ENCODE data around the gene ABCC1. TPM values are rescaled to one million over a fixed set of nuclear protein-coding genes. Genes with fewer than 3 reads are reported as not detected.

The ABCC1 gene
- total RNA-seq (29.7 TPM), polyA plus RNA-seq (ENCODE audit: insufficient read depth, low read depth, low replicate concordance) (4.6 TPM)
- long read RNA-seq, donor 1 = 0 reads
- long read RNA-seq, donor 2, full-length matches to known transcripts = 2 of 11 reads
- long read RNA-seq, donor 2, partial matches to known transcripts = 9 of 11 reads
- long read RNA-seq, donor 2, other reads (novel, unspliced or antisense) = 0 of 11 reads
- long read RNA-seq, donor 3, partial matches to known transcripts = 45 of 47 reads
- long read RNA-seq, donor 3, other reads (novel, unspliced or antisense) = 0 of 47 reads
- long read RNA-seq, donor 4, partial matches to known transcripts = 0 of 1 reads
- long read RNA-seq, donor 4, other reads (novel, unspliced or antisense) = 0 of 1 reads
- long read RNA-seq, donor 5 = 0 reads
- long read RNA-seq, donor 6 = 0 reads
- long read RNA-seq, donor 7, partial matches to known transcripts = 15 of 20 reads
- long read RNA-seq, donor 7, other reads (novel, unspliced or antisense) = 5 of 20 reads
- long read RNA-seq, donor 8 = 0 reads
- long read RNA-seq, donor 9, partial matches to known transcripts = 6 of 6 reads
- long read RNA-seq, donor 9, other reads (novel, unspliced or antisense) = 0 of 6 reads
- long read RNA-seq, donor 10, full-length matches to known transcripts = 2 of 2 reads
- long read RNA-seq, donor 10, partial matches to known transcripts = 0 of 2 reads
- long read RNA-seq, donor 10, other reads (novel, unspliced or antisense) = 0 of 2 reads

GRCh38 chr16:15949210-15950160 lies at the start of gene ABCC1:
ABCC1 (plus strand) TSS chr16:15949616; CDS start chr16:15949752, 136 bp downstream.
- Histone ChIP-seq H3K4me3 (ENCODE audit: low read length in 3 of 3) (peak within 1 kb of the TSS; percentile 73 to 82 (median 76)), H3K9ac (ENCODE audit: low read length in 3 of 3) (peak within 1 kb of the TSS; percentile 57 to 92 (median 86)), H3K27me3 (ENCODE audit: control insufficient read depth, insufficient read depth, low read length) (no peaks in the 10 kb centered on the region), H3K4me1 (ENCODE audit: control insufficient read depth in 2 of 3, insufficient read depth in 2 of 3, low read depth in 1 of 3, low read length in 3 of 3) (peaks cover 0 to 8% (median 0%) of the 10 kb centered on the region in 3 donors), H3K36me3 (ENCODE audit: control insufficient read depth in 2 of 3, insufficient read depth in 3 of 3, low read length in 3 of 3) (no peaks in the 10 kb centered on the region), H3K9me3 (ENCODE audit: control insufficient read depth in 2 of 3, insufficient read depth in 1 of 3, low read length in 3 of 3) (no peaks in the 10 kb centered on the region), H3K27ac (ENCODE audit: low read depth in 2 of 2, low read length in 2 of 2) (peak within 1 kb of the TSS; percentile 19 to 49)
- DNase-seq (peak; percentile 51 to 76 (median 62)), FAIRE-seq (no peak)
- intact Hi-C loops (cut with DNase I) = no loop called here
- no peak for TF ChIP-seq CTCF (IDR thresholded peaks at IDR 0.05; ENCODE audit: borderline replicate concordance, extremely low read depth, insufficient read depth)

GRCh38 chr16:15900357-15900756 lies 49.1 kb upstream of the ABCC1 start:
- H3K9me3 ChIP-seq (ENCODE audit: control insufficient read depth in 2 of 3, insufficient read depth in 1 of 3, low read length in 3 of 3) = no peaks in the 10 kb centered on the region
- no peaks in the 10 kb centered on the region for H3K27me3 ChIP-seq (ENCODE audit: control insufficient read depth, insufficient read depth, low read length)
- intact Hi-C loops (cut with DNase I) = no loop called here
- no peak overlapping the region for H3K9ac ChIP-seq (ENCODE audit: low read length in 3 of 3)
- FAIRE-seq = no peak
- peaks cover 0 to 4% (median 0%) of the 10 kb centered on the region in 3 donors for H3K4me1 ChIP-seq (ENCODE audit: control insufficient read depth in 2 of 3, insufficient read depth in 2 of 3, low read depth in 1 of 3, low read length in 3 of 3)
- H3K36me3 ChIP-seq (ENCODE audit: control insufficient read depth in 2 of 3, insufficient read depth in 3 of 3, low read length in 3 of 3) = no peaks in the 10 kb centered on the region
- no peak overlapping the region for H3K27ac ChIP-seq (ENCODE audit: low read depth in 2 of 2, low read length in 2 of 2)
- TF ChIP-seq CTCF (IDR thresholded peaks at IDR 0.05; ENCODE audit: borderline replicate concordance, extremely low read depth, insufficient read depth) = no peak
- DNase-seq = no peak
- no peak overlapping the region for H3K4me3 ChIP-seq (ENCODE audit: low read length in 3 of 3)

- no peaks in the 10 kb centered on the region for H3K27me3 ChIP-seq (ENCODE audit: control insufficient read depth, insufficient read depth, low read length)
- no peak overlapping the region for H3K4me3 ChIP-seq (ENCODE audit: low read length in 3 of 3)
- intact Hi-C loops (cut with DNase I) = no loop called here
- H3K9me3 ChIP-seq (ENCODE audit: control insufficient read depth in 2 of 3, insufficient read depth in 1 of 3, low read length in 3 of 3) = no peaks in the 10 kb centered on the region
- FAIRE-seq (no peak), DNase-seq (no peak)
- no peak for TF ChIP-seq CTCF (IDR thresholded peaks at IDR 0.05; ENCODE audit: borderline replicate concordance, extremely low read depth, insufficient read depth)
- no peak overlapping the region for H3K27ac ChIP-seq (ENCODE audit: low read depth in 2 of 2, low read length in 2 of 2)
- no peak overlapping the region for H3K9ac ChIP-seq (ENCODE audit: low read length in 3 of 3)
- no peaks in the 10 kb centered on the region for H3K36me3 ChIP-seq (ENCODE audit: control insufficient read depth in 2 of 3, insufficient read depth in 3 of 3, low read length in 3 of 3)
- H3K4me1 ChIP-seq (ENCODE audit: control insufficient read depth in 2 of 3, insufficient read depth in 2 of 3, low read depth in 1 of 3, low read length in 3 of 3) = peaks cover 0 to 4% (median 0%) of the 10 kb centered on the region in 3 donors
These were observed 48.4 kb upstream of the ABCC1 start for GRCh38 chr16:15900901-15901500.

All from kidney (tissue), 22 donors.